Vagina (tissue), 2 donors: Measurements from ENCODE around the gene PSTPIP2.

ENCODE experiments used
- CTCF ChIP-seq, 3 experiments: fragments of 450-650 bp in 2 of 3; fragments of 200-600 bp in 1 of 3; sonication (generic) in 1 of 3; IDR thresholded peaks; one replicate each; pipeline ENCODE4 v1.5.1; 2017 to 2019; ENCODE audit warnings: antibody characterized with exemption in 3 of 3, mild to moderate bottlenecking in 2 of 3, moderate library complexity in 2 of 3
- POLR2A ChIP-seq, 2 donors: fragments of 450-650 bp; IDR thresholded peaks; one replicate each; pipeline ENCODE4 v1.6.1; 2017; ENCODE audit warnings: antibody characterized with exemption in 2 of 2, mild to moderate bottlenecking in 2 of 2, moderate library complexity in 2 of 2

- TF ChIP-seq POLR2A (IDR thresholded peaks at IDR 0.05) = no peak
- TF ChIP-seq CTCF (IDR thresholded peaks at IDR 0.05) = no peak
These were observed 61.4 kb downstream of the PSTPIP2 start for GRCh38 chr18:46010676-46011075.
